Mammary epithelial cell (primary cell): Measurements from ENCODE around the gene ERVW-1.

Experiments
- CTCF ChIP-seq, 2 donors: IDR thresholded peaks in 1 of 2; conservative IDR thresholded peaks in 1 of 2; 2 replicates each; pipeline ENCODE4 v1.5.1; 2011 to 2012; ENCODE audit warnings: inconsistent platforms in 2 of 2, low read length in 2 of 2, mild to moderate bottlenecking in 2 of 2, control low read depth in 1 of 2, low read depth in 1 of 2; ENCODE audit not compliant: insufficient read depth in 1 of 2; ENCODE audit errors: extremely low read depth in 1 of 2
- EZH2 ChIP-seq: IDR thresholded peaks from 2 replicates; pipeline ENCODE4 v1.6.1; 2012; ENCODE audit warnings: low read length, inconsistent platforms, borderline replicate concordance

GRCh38 chr7:92462560-92462959, 15.2 kb downstream of the ERVW-1 start:
- no peak for TF ChIP-seq CTCF (conservative IDR thresholded peaks at IDR 0.05 in 1 of 2, IDR thresholded peaks at IDR 0.05 in 1 of 2; ENCODE audit: extremely low read depth in 1 of 2, insufficient read depth in 1 of 2, low read depth in 1 of 2, low read length in 2 of 2)
- TF ChIP-seq EZH2, result no peak
